ENCODE data around the gene IRS2.

Gene IRS2

GRCh38 chr13:109703250-109703649 lies 83.1 kb downstream of the IRS2 start:
- no peak for DNase-seq (ENCODE audit: low read depth)

All from GM04504 (cell line).